ENCODE data around the gene AP2B1. TPM values are rescaled to one million over a fixed set of nuclear protein-coding genes. Genes with fewer than 3 reads are reported as not detected.

Gene AP2B1
- total RNA-seq, 1 donor from 2014 or later, result 164 TPM

DNA sequence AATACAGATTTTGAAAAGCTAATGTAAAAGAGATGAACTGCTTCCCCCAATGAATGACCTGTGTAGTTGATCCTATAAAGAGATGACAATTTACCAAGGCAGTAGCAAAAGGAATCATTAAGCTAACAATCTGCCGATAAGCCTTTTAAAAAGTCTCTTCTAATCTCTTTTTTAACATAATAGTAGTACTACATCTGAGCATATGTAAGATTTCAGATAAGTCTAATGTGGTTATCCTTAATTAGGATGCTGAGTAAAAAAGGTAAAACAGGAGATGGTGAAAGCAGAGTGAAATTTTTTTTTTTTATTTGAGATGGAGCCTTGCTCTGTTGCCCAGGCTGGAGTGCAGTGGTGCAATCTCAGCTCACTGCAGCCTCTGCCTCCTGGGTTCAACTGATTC, 118.1 kb downstream of the AP2B1 start:
- DNase-seq, result no peak
- no peak overlapping the region for H3K27ac Mint-ChIP-seq
- peaks cover 37% of the 10 kb centered on the region for H3K36me3 Mint-ChIP-seq (ENCODE audit: low read depth)
- H3K27me3 Mint-ChIP-seq, result no peaks in the 10 kb centered on the region
- H3K4me3 Mint-ChIP-seq, result no peak overlapping the region
- H3K4me1 Mint-ChIP-seq, result peaks cover 30% of the 10 kb centered on the region
- intact Hi-C loops (cut with micrococcal nuclease), result no loop called here
- H3K9me3 Mint-ChIP-seq, result peaks cover 5% of the 10 kb centered on the region

- peaks cover 41% of the 10 kb centered on the region for H3K36me3 Mint-ChIP-seq (ENCODE audit: low read depth)
- intact Hi-C loops (cut with micrococcal nuclease), result no loop called here
- H3K9me3 Mint-ChIP-seq, result peaks cover 5% of the 10 kb centered on the region
- H3K27me3 Mint-ChIP-seq, result no peaks in the 10 kb centered on the region
- DNase-seq, result no peak
- H3K4me3 Mint-ChIP-seq, result no peak overlapping the region
- H3K4me1 Mint-ChIP-seq, result peaks cover 30% of the 10 kb centered on the region
- no peak overlapping the region for H3K27ac Mint-ChIP-seq
Measured at GRCh38 chr17:35705705-35706104, 118.6 kb downstream of the AP2B1 start.

DNA sequence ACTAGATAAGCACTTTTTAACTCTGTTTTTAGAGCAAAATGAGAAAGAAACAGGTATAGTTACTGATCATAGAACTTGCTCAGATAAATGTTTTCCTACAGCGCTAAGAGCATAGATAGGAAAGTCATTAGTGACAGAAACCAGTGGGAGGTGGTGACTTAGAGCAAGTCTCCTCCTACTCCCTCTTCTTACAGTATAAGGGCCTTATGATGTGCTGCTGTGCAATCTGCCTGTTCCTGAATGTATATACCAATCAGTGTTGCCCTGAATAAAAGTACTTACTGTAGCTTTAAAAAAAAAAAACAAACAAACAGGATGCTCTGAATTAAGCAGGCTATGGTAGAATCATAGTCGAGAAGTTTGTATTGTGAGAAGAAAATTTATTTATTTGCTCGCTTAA, 121.0 kb downstream of the AP2B1 start:
- Mint-ChIP-seq H3K27ac (no peak overlapping the region), H3K4me1 (peaks cover 27% of the 10 kb centered on the region), H3K4me3 (no peak overlapping the region), H3K36me3 (ENCODE audit: low read depth) (peaks cover 34% of the 10 kb centered on the region), H3K27me3 (no peaks in the 10 kb centered on the region), H3K9me3 (no peaks in the 10 kb centered on the region)
- intact Hi-C loops (cut with micrococcal nuclease), result no loop called here
- DNase-seq, result no peak

- intact Hi-C loops (cut with micrococcal nuclease), result no loop called here
- H3K36me3 Mint-ChIP-seq (ENCODE audit: low read depth), result peaks cover 30% of the 10 kb centered on the region
Measured at GRCh38 chr17:35708951-35709350, 121.8 kb downstream of the AP2B1 start.

GRCh38 chr17:35709874-35710273, 122.8 kb downstream of the AP2B1 start:
- Mint-ChIP-seq H3K36me3 (ENCODE audit: low read depth) (peaks cover 26% of the 10 kb centered on the region), H3K4me1 (peaks cover 21% of the 10 kb centered on the region), H3K9me3 (no peaks in the 10 kb centered on the region), H3K27ac (no peak overlapping the region), H3K27me3 (no peaks in the 10 kb centered on the region), H3K4me3 (no peak overlapping the region)
- no peak for DNase-seq
- intact Hi-C loops (cut with micrococcal nuclease), result no loop called here

More at GRCh38 chr17:35708951-35709350, 121.8 kb downstream of the AP2B1 start:
- H3K4me1 Mint-ChIP-seq, result peaks cover 26% of the 10 kb centered on the region
- H3K27ac Mint-ChIP-seq, result no peak overlapping the region
- no peaks in the 10 kb centered on the region for H3K9me3 Mint-ChIP-seq
- no peak overlapping the region for H3K4me3 Mint-ChIP-seq
- no peak for DNase-seq
- H3K27me3 Mint-ChIP-seq, result no peaks in the 10 kb centered on the region

DNA sequence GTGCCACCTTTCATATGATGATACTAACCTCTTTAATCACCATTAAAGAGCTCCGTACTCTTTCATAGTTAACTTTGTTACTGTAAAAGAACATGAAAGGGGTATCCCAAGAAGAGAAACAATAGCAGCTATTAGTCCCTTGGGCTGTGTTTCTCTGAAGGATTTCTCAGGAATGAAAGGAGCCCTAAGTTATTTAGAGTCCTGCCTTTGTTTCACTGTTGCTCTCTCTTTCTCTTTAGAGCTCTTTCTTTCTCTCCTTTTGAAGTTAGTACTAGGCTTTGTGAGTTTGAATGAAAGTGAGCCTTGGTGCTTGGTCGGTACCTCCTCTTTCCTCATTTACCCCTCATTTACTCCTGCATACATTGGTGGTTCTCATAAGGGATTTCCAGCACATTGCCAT, 123.8 kb downstream of the AP2B1 start:
- Mint-ChIP-seq H3K4me3 (no peak overlapping the region), H3K27me3 (no peaks in the 10 kb centered on the region), H3K4me1 (peaks cover 13% of the 10 kb centered on the region), H3K9me3 (no peaks in the 10 kb centered on the region), H3K36me3 (ENCODE audit: low read depth) (peaks cover 20% of the 10 kb centered on the region), H3K27ac (no peak overlapping the region)
- intact Hi-C loops (cut with micrococcal nuclease), result no loop called here
- no peak for DNase-seq

- Mint-ChIP-seq H3K9me3 (no peaks in the 10 kb centered on the region), H3K27me3 (no peaks in the 10 kb centered on the region), H3K36me3 (ENCODE audit: low read depth) (peaks cover 33% of the 10 kb centered on the region), H3K27ac (no peak overlapping the region), H3K4me3 (no peak overlapping the region), H3K4me1 (peaks cover 8% of the 10 kb centered on the region)
- intact Hi-C loops (cut with micrococcal nuclease), result no loop called here
- DNase-seq, result no peak
Measured at GRCh38 chr17:35713069-35713728, 126.1 kb downstream of the AP2B1 start.

- no peaks in the 10 kb centered on the region for H3K4me1 Mint-ChIP-seq
- no peak for DNase-seq
- H3K27ac Mint-ChIP-seq, result no peak overlapping the region
- H3K27me3 Mint-ChIP-seq, result no peaks in the 10 kb centered on the region
- intact Hi-C loops (cut with micrococcal nuclease), result no loop called here
- H3K9me3 Mint-ChIP-seq, result no peaks in the 10 kb centered on the region
- H3K36me3 Mint-ChIP-seq (ENCODE audit: low read depth), result peaks cover 34% of the 10 kb centered on the region
- no peak overlapping the region for H3K4me3 Mint-ChIP-seq
Measured at GRCh38 chr17:35714988-35715387, 127.9 kb downstream of the AP2B1 start.

DNA sequence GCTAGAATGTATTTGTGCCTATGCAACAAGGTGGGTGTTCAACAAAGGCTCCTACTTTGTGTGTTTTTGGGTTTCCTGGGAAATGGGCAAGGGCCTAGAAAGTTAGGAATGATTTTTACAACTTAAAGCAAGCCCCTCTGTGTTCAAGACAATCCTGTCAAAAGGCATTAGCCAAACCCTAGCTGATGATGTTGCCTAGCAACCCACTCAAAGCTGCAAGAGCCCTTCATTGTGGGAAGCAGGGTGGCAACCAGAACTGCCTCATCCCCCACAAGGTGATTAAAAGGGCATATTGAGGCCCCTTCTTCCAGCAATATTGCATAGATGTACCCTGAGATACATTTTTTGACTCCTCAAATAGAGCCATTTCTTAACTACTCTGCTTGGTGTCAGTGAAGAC, 128.3 kb downstream of the AP2B1 start:
- Mint-ChIP-seq H3K36me3 (ENCODE audit: low read depth) (peaks cover 34% of the 10 kb centered on the region), H3K27me3 (no peaks in the 10 kb centered on the region), H3K9me3 (no peaks in the 10 kb centered on the region), H3K4me1 (no peaks in the 10 kb centered on the region), H3K27ac (no peak overlapping the region), H3K4me3 (no peak overlapping the region)
- intact Hi-C loops (cut with micrococcal nuclease), result no loop called here
- DNase-seq, result no peak

- H3K27ac Mint-ChIP-seq, result no peak overlapping the region
- no peak overlapping the region for H3K4me3 Mint-ChIP-seq
- H3K36me3 Mint-ChIP-seq (ENCODE audit: low read depth), result peaks cover 35% of the 10 kb centered on the region
- intact Hi-C loops (cut with micrococcal nuclease), result loop anchor here (1.0 kb wide), 1 partner anchor 37 kb away; no protein-coding TSS in a partner anchor
- no peak for DNase-seq
- H3K4me1 Mint-ChIP-seq, result no peaks in the 10 kb centered on the region
- H3K27me3 Mint-ChIP-seq, result no peaks in the 10 kb centered on the region
- H3K9me3 Mint-ChIP-seq, result no peaks in the 10 kb centered on the region
Measured at GRCh38 chr17:35716173-35716572, 129.1 kb downstream of the AP2B1 start.

GRCh38 chr17:35716897-35717465, 129.9 kb downstream of the AP2B1 start:
- no peaks in the 10 kb centered on the region for H3K9me3 Mint-ChIP-seq

DNA sequence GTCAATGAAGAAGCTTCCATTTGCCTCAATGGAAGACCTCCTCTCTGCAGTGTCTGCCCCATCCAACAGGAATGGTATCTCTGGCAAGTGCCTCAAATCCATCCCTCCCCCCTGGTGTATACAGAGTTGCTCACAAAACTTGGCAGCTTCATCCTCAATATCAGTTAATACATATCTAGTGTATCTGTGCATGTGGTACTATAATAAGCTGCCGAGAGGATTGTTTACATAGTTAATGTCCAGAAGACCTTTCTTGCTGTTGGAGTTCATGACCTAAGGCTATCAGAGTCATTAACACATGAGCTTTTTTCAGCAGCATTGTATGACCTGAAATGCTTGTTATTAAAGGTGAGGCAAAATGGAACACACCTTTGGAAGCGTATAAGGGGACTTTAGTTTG, 130.4 kb downstream of the AP2B1 start:
- intact Hi-C loops (cut with micrococcal nuclease), result no loop called here
- no peaks in the 10 kb centered on the region for H3K27me3 Mint-ChIP-seq
- no peak overlapping the region for H3K4me3 Mint-ChIP-seq
- H3K4me1 Mint-ChIP-seq, result no peaks in the 10 kb centered on the region
- H3K36me3 Mint-ChIP-seq (ENCODE audit: low read depth), result peaks cover 38% of the 10 kb centered on the region
- no peak for DNase-seq
- H3K9me3 Mint-ChIP-seq, result no peaks in the 10 kb centered on the region
- H3K27ac Mint-ChIP-seq, result no peak overlapping the region

More at GRCh38 chr17:35716897-35717465, 129.9 kb downstream of the AP2B1 start:
- H3K4me3 Mint-ChIP-seq, result no peak overlapping the region
- no peak overlapping the region for H3K27ac Mint-ChIP-seq
- no peak for DNase-seq
- no peaks in the 10 kb centered on the region for H3K4me1 Mint-ChIP-seq
- H3K36me3 Mint-ChIP-seq (ENCODE audit: low read depth), result peaks cover 38% of the 10 kb centered on the region
- H3K27me3 Mint-ChIP-seq, result no peaks in the 10 kb centered on the region
- intact Hi-C loops (cut with micrococcal nuclease), result loop anchor here (1.0 kb wide), 1 partner anchor 38 kb away; no protein-coding TSS in a partner anchor

GRCh38 chr17:35723735-35724134, 136.6 kb downstream of the AP2B1 start:
- no peak for DNase-seq
- Mint-ChIP-seq H3K9me3 (no peaks in the 10 kb centered on the region), H3K27me3 (no peaks in the 10 kb centered on the region), H3K4me1 (no peaks in the 10 kb centered on the region), H3K36me3 (ENCODE audit: low read depth) (peaks cover 49% of the 10 kb centered on the region), H3K4me3 (no peak overlapping the region), H3K27ac (no peak overlapping the region)
- intact Hi-C loops (cut with micrococcal nuclease), result no loop called here

GRCh38 chr17:35725058-35725457, 137.9 kb downstream of the AP2B1 start:
- H3K9me3 Mint-ChIP-seq, result no peaks in the 10 kb centered on the region
- H3K27ac Mint-ChIP-seq, result no peak overlapping the region
- DNase-seq, result no peak
- intact Hi-C loops (cut with micrococcal nuclease), result no loop called here
- H3K4me1 Mint-ChIP-seq, result no peaks in the 10 kb centered on the region
- no peak overlapping the region for H3K4me3 Mint-ChIP-seq
- H3K36me3 Mint-ChIP-seq (ENCODE audit: low read depth), result peaks cover 46% of the 10 kb centered on the region
- no peaks in the 10 kb centered on the region for H3K27me3 Mint-ChIP-seq

DNA sequence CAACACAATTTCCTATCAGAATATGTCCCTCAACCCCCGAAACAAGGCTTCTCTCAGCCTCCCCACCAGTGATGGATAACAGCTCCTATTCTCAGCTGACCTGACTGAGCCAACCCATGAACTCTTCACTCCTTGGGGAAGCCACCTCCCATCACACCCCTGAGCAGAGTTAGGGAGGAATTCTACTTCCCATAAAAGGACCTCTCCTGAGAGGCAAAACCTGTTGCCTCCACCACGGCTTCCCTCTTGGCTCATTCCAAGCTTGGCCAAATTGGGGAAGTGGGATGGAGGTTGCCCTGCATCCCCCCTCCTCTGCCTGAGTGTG, 138.6 kb downstream of the AP2B1 start:
- Mint-ChIP-seq H3K4me1 (peaks cover 5% of the 10 kb centered on the region), H3K36me3 (ENCODE audit: low read depth) (peaks cover 47% of the 10 kb centered on the region), H3K4me3 (no peak overlapping the region), H3K9me3 (no peaks in the 10 kb centered on the region), H3K27ac (no peak overlapping the region), H3K27me3 (peaks cover 4% of the 10 kb centered on the region)
- DNase-seq, result no peak
- intact Hi-C loops (cut with micrococcal nuclease), result no loop called here

Measured in activated CD4-positive, alpha-beta T cell treated with anti-CD3 and anti-CD28 coated beads, Interleukin-2, amount 10 ng/mL, durations not matched to agents 24 days and 14 days (primary cell).